GM12864 (cell line): Measurements from ENCODE around the gene ADA.
"Not testable (repeated sequence)": the region's sequence is repeated elsewhere in the genome, so short reads cannot be mapped to it uniquely, and the experiment has no call there.

Experiments
- DNase-seq: peaks from one replicate; pipeline ENCODE4 v3.0.0-alpha.2; 2011; ENCODE audit warnings: low read depth
- H3K4me3 ChIP-seq: 2 replicates; pipeline ENCODE4 v1.5.1; 2011; ENCODE audit warnings: mild to moderate bottlenecking, low read depth, low read length, control low read depth
- TF ChIP-seq, protein P1 (sequence below): IDR thresholded peaks from 2 replicates; pipeline ENCODE4 v1.5.1; 2011; ENCODE audit warnings: low read depth, mild to moderate bottlenecking, moderate library complexity, low read length, control low read depth, inconsistent platforms; ENCODE audit errors: missing control alignments

ADA gene

DNA sequence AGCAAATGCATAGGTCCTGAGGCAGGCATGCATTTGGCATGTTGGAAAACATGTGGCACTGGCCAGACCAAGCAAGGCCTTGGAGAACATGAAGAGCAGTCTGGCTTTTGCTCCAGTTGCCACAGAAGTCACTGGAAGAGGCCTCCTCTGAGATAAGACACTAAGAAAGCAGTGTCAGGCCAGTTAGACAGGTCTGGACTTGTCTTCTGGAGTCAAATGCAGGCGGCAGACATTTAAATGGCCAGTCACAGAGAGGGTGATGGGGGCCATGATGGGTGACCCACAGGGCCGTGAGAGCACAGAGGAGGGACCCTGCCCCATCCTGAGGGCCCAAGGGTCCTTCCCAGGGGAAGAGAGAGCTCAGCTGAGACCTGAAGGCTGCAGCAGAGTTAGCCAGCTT, 26.7 kb upstream of the ADA start:
- no peak for DNase-seq
- TF ChIP-seq, protein P1, sequence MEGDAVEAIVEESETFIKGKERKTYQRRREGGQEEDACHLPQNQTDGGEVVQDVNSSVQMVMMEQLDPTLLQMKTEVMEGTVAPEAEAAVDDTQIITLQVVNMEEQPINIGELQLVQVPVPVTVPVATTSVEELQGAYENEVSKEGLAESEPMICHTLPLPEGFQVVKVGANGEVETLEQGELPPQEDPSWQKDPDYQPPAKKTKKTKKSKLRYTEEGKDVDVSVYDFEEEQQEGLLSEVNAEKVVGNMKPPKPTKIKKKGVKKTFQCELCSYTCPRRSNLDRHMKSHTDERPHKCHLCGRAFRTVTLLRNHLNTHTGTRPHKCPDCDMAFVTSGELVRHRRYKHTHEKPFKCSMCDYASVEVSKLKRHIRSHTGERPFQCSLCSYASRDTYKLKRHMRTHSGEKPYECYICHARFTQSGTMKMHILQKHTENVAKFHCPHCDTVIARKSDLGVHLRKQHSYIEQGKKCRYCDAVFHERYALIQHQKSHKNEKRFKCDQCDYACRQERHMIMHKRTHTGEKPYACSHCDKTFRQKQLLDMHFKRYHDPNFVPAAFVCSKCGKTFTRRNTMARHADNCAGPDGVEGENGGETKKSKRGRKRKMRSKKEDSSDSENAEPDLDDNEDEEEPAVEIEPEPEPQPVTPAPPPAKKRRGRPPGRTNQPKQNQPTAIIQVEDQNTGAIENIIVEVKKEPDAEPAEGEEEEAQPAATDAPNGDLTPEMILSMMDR: no peak

DNA sequence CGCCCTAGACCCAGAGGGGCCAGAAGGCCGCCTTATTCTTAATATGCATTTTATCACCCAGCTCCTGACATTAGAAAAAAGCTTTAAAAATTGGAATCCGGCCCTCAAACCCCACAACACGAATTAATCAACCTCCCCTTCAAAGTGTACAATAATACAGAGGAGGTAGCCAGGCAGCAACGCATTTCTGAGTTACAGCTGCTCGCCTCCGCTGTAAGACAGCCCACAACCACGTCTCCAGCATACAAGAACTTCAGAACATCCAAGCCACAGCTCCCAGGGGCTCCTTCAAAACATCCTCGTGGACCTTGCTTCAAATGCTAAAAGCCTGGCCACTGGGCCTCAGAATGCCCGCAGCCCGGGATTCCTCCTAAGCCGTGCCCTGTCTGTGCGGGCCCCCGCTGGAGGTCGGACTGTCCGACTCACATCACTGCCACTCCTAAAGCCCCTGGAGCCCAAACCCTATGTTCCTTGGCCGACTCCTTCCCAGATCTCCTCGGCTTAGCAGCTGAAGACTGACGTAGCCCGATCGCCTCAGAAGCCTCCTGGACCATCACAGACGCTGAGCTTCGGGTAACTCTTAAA, 20.9 kb upstream of the ADA start:
- DNase-seq, H3K4me3 ChIP-seq: not testable (repeated sequence)

More for the DNA sequence above, 26.7 kb upstream of the ADA start:
- H3K4me3 ChIP-seq: no peak overlapping the region

DNA sequence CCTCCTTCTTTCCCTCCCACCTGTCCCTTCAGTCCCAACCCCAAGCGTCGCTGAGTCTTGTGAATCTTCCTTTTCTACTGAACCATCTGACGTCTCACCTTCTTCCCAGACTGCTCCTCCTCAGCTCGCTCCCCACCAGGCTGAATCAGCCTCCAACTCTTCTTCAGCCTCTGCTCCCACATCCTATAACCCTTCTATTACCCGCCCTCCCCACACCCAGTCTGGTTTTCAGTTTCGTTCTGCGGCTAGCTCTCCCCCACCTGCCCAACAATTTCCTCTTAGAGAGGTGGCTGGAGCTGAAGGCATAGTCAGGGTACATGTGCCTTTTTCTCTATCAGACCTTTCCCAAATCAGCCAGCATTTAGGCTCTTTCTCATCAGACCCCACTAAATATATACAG, 20.0 kb upstream of the ADA start:
- peak overlapping the region; percentile 48 for H3K4me3 ChIP-seq
- DNase-seq: not testable (repeated sequence)

DNA sequence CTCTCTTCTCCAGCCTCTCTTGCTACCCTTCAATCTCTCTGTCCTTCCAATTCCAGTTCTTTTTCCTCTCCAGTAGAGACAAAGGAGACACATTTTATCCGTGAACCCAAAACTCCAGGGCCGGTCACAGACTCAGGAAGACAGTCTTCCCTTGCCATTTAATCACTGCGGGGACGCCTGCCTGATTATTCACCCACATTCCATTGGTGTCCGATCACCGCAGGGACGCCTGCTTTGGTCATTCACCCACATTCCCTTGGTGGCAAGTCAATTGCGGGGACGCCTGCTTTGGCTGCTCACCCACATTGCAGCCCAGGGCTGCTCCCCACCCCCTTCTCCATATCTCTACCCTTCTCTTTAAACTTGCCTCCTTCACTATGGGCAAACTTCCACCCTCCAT, 19.4 kb upstream of the ADA start:
- DNase-seq, H3K4me3 ChIP-seq: not testable (repeated sequence)

DNA sequence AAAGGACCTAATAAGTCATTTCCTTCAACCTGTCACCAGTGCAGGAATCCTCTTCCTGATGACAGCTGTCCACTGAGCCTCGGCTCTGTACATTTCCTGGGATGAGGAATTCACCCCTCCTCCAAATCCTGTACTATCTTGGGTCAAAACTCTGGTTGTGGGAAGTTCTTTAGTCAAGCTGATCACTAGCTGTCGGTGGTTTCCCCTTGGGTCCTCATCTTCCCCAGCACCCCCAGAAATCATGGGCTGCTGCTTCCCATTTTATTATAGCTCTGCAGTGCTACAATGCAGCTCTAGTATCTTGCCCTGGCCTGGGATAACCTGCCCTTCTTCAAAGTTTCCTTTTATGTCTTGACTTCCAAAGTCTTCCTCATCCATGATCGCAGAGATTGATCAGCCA, 14.6 kb upstream of the ADA start:
- DNase-seq: no peak
- H3K4me3 ChIP-seq: no peak overlapping the region
- TF ChIP-seq, protein P1: no peak

DNA sequence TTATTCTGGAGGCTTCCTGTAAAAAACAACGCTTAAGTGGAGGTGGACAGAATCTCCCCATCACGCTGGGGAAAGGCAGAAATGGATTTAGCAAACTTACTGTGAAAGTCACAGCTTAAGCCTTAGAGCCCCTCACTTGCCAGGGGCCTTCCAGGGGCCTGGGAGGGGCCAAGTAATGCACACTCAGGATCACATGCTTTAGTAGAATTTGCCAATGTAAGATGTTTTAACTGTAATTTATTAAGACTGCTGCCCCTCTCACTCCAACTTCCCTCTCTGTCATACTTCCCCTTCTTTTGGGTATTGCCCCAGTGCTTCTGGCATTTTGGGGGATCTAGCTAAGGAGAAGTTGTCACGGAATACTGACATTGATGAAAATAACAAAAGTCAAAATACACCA, 12.6 kb upstream of the ADA start:
- H3K4me3 ChIP-seq: no peak overlapping the region
- TF ChIP-seq, protein P1: no peak
- DNase-seq: no peak

DNA sequence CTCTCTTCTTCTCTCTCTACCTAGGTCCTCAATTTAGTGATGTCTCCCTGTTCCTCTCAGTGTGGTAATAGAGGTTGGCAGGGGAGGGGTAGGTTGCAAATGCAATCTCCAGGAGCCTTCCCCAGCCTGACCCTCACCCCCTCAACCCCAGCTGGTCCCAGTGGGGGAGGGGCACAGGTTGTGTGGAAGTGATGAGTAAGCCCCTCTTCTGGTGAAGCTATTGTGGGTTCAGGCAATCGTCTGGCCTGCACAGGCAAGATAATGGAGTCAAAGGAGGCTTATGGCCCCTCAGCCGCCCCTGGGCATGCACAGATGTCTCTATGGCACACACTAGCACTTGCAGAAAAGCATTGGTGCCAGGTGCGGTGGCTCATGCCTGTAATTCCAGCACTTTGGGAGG, 10.8 kb upstream of the ADA start:
- TF ChIP-seq, protein P1: no peak
- no peak overlapping the region for H3K4me3 ChIP-seq
- no peak for DNase-seq

DNA sequence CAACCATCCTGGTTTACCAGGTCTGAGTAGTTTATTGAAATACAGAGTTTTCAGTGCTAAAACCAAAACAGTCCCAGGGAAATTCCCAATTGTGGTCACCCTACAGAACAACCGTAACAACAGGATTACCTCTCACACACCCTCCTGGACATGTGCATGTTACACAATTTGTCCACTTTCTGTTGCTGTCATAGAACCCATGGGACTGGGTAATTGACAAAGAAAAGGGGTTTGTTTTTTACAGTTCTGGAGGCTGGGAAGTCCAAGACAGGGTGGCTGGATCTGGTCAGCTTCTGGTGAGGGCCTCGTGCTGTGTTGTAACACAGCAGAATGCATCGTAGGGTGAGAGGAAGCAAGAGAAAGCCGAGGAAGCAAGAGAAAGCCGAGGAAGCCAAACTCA, 9.1 kb upstream of the ADA start:
- no peak for DNase-seq
- TF ChIP-seq, protein P1: no peak
- no peak overlapping the region for H3K4me3 ChIP-seq

DNA sequence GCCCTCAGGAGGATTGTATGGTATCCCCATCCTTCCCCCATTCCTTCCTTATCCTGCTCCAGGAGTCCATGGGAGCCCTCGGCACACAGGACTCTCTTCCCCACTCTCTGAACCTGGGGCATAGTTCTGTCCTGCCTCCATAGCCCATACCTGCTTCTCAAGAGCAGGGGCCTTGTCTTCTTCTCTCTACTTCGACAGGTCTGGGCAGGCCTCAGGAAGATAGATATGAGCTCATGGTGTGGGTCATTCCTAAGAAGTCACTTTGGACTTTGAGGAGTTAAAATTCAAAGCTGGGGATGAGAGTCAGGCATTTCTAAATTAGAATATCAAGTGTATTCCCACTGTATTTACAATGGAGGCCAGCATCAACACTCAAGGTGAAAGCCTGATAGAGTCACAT, 8.4 kb upstream of the ADA start:
- TF ChIP-seq, protein P1: no peak
- H3K4me3 ChIP-seq: no peak overlapping the region
- DNase-seq: no peak
